Panc1 (cell line): ENCODE results near the gene AKR1B15. TPM values are rescaled to one million over a fixed set of nuclear protein-coding genes. Genes with fewer than 3 reads are reported as not detected.
A peak's percentile ranks its signal among the peaks of the same experiment; 100 is the strongest.

Experiments used
- ATAC-seq: fragments of 200-7000 bp; cut with Tn5 transposase; 2 replicates; pipeline ENCODE4 v1.9.1; 2020; ENCODE audit warnings: mild to moderate bottlenecking, moderate library complexity
- BruUV-seq: library from RNA; stranded (reverse); fragments of 400-500 nt; replicated peaks from 2 replicates; lab custom pipeline; 2021; lab: Mats Ljungman, UMichigan
- CTCF ChIA-PET: fragments of 300-600 bp; sonication (Branson Sonifier 250); formaldehyde crosslinking; loops from one replicate; lab custom pipeline; 2022; ENCODE audit warnings: antibody characterized with exemption; lab: Charles Lee
- POLR2A ChIA-PET: fragments of 300-600 bp; sonication (Branson Sonifier 250); formaldehyde crosslinking; loops from one replicate; lab custom pipeline; 2022; ENCODE audit warnings: antibody characterized with exemption; lab: Charles Lee
- DNase-seq: peaks from one replicate; pipeline ENCODE4 v3.0.0-alpha.2; 2010; ENCODE audit warnings: low read depth, low spot score
- H3K27ac ChIP-seq: 2 replicates; pipeline ENCODE4 v1.5.1; 2011; ENCODE audit warnings: mild to moderate bottlenecking, low read length, inconsistent platforms
- H3K27me3 ChIP-seq: fragments of 200-500 bp; sonication (Bioruptor generic); 2 replicates; pipeline ENCODE4 v1.6.0; 2014; ENCODE audit warnings: low read length, inconsistent platforms; ENCODE audit not compliant: control insufficient read depth, insufficient read depth
- H3K36me3 ChIP-seq: fragments of 200-500 bp; sonication (Bioruptor generic); 2 replicates; pipeline ENCODE4 v1.5.1; 2014; ENCODE audit warnings: inconsistent platforms, mild to moderate bottlenecking, low read length, moderate library complexity; ENCODE audit not compliant: control insufficient read depth, insufficient read depth
- H3K4me1 ChIP-seq: 2 replicates; pipeline ENCODE4 v1.5.1; 2011; ENCODE audit warnings: inconsistent platforms, mild to moderate bottlenecking, low read length, moderate library complexity; ENCODE audit not compliant: control insufficient read depth, insufficient read depth
- H3K4me3 ChIP-seq, 2 experiments: 2 replicates each; pipeline ENCODE4 v1.5.1; 2011 to 2012; ENCODE audit warnings: low read depth in 2 of 2, low read length in 2 of 2, mild to moderate bottlenecking in 2 of 2, inconsistent platforms in 1 of 2, moderate library complexity in 1 of 2
- H3K9me3 ChIP-seq: fragments of 200-500 bp; sonication (Bioruptor generic); 2 replicates; pipeline ENCODE4 v1.5.1; 2014; ENCODE audit warnings: low read depth, mild to moderate bottlenecking, inconsistent platforms, low read length, moderate library complexity; ENCODE audit not compliant: control insufficient read depth, insufficient read depth
- CTCF ChIP-seq: fragments of 450-650 bp; IDR thresholded peaks from 2 replicates; pipeline ENCODE4 v1.5.1; 2017; ENCODE audit warnings: mild to moderate bottlenecking
- POLR2AphosphoS5 ChIP-seq: IDR thresholded peaks from 2 replicates; pipeline ENCODE4 v1.6.1; 2012; ENCODE audit warnings: mild to moderate bottlenecking, low read depth, low read length, moderate library complexity
- REST ChIP-seq, 2 experiments: IDR thresholded peaks; 2 replicates each; pipeline ENCODE4 v1.6.1; 2011 to 2012; ENCODE audit warnings: low read depth in 2 of 2, control low read depth in 1 of 2, low read length in 1 of 2, mild to moderate bottlenecking in 1 of 2, moderate library complexity in 1 of 2; ENCODE audit not compliant: insufficient read depth in 1 of 2
- SIN3A ChIP-seq: IDR thresholded peaks from 2 replicates; pipeline ENCODE4 v1.6.1; 2012; ENCODE audit warnings: low read depth, mild to moderate bottlenecking, low read length, moderate library complexity, borderline replicate concordance; ENCODE audit not compliant: insufficient read depth
- TCF7L2 ChIP-seq: IDR thresholded peaks from 2 replicates; pipeline ENCODE4 v1.6.1; 2011; ENCODE audit warnings: mild to moderate bottlenecking, low read depth, low read length, inconsistent platforms
- in situ Hi-C: cut with HindIII; loops from 2 replicates; pipeline ENCODE4 v1.10.0; 2016; ENCODE audit warnings: low sequenced_read_pairs, low pct_unique_long_range_greater_than_20kb
- intact Hi-C: fragments of 100-400 bp; cut with micrococcal nuclease; formaldehyde crosslinking; loops from one replicate; pipeline ENCODE4 v1.10.0; 2022; ENCODE audit not compliant: unreplicated experiment
- total RNA-seq: library from RNA; stranded (reverse); gene quantifications from one replicate; pipeline ENCODE4 v1.2.1, GENCODE V29; 2021; ENCODE audit not compliant: unreplicated experiment

Gene AKR1B15
- total RNA-seq, 1 experiment from 2014 or later = not detected

GRCh38 chr7:134546955-134547354 is 2.0 kb upstream of the AKR1B15 start:
- ATAC-seq (0 out of 2 replicates have a peak, but pooled peaks have one; percentile 39), DNase-seq (no peak)
- H3K4me3 ChIP-seq = no peak overlapping the region
- no peaks in the 10 kb centered on the region for H3K9me3 ChIP-seq
- peaks cover 7% of the 10 kb centered on the region; the same call in 1 of the 2 replicates for H3K27me3 ChIP-seq
- POLR2A ChIA-PET = no interaction called here
- no peaks in the 10 kb centered on the region for H3K4me1 ChIP-seq
- CTCF ChIA-PET = interaction anchor here (1.7 kb wide), 1 partner anchor 11 kb away, joined by 4 read pairs; no protein-coding TSS in a partner anchor
- no peak overlapping the region for H3K27ac ChIP-seq
- H3K36me3 ChIP-seq = no peaks in the 10 kb centered on the region
- in situ Hi-C loops = no loop called here
- intact Hi-C loops = loop anchor here (1.0 kb wide), 1 partner anchor 115 kb away; no protein-coding TSS in a partner anchor
- BruUV-seq = no TSS peak
- TF ChIP-seq SIN3A (no peak), REST (IDR thresholded peaks at IDR 0.05; ENCODE audit: insufficient read depth in 1 of 2, low read depth in 2 of 2, low read length in 1 of 2) (no peak), CTCF (no peak), TCF7L2 (no peak), POLR2AphosphoS5 (no peak)

GRCh38 chr7:134547397-134548054 is 1.4 kb upstream of the AKR1B15 start:
- in situ Hi-C loops = no loop called here
- Histone ChIP-seq H3K9me3 (no peaks in the 10 kb centered on the region), H3K4me1 (no peaks in the 10 kb centered on the region), H3K36me3 (no peaks in the 10 kb centered on the region), H3K27ac (no peak overlapping the region), H3K27me3 (peaks cover 7% of the 10 kb centered on the region), H3K4me3 (peak overlapping the region in 1 of 2 experiments; percentile 46; a peak in 2 of 4 replicates)
- peak; percentile 90 for ATAC-seq
- TF ChIP-seq CTCF = peak; percentile 89
- TF ChIP-seq SIN3A = no peak
- no peak for TF ChIP-seq REST (IDR thresholded peaks at IDR 0.05; ENCODE audit: insufficient read depth in 1 of 2, low read depth in 2 of 2, low read length in 1 of 2)
- no peak for TF ChIP-seq POLR2AphosphoS5
- no peak for TF ChIP-seq TCF7L2
- intact Hi-C loops = loop anchor here (1.0 kb wide), 1 partner anchor 115 kb away; no protein-coding TSS in a partner anchor
- POLR2A ChIA-PET = no interaction called here
- DNase-seq = peak; percentile 69
- no TSS peak for BruUV-seq
- CTCF ChIA-PET = interaction anchor here (1.0 to 1.7 kb wide), 2 partner anchors 12 to 115 kb away, joined by 4 to 9 read pairs; no protein-coding TSS in a partner anchor
